ENCODE results near the gene SLC22A17.
"Not testable (repeated sequence)": the region's sequence is repeated elsewhere in the genome, so short reads cannot be mapped to it uniquely, and the experiment has no call there.

SLC22A17 gene

GRCh38 chr14:23352506-23353432 lies at the start of gene SLC22A17:
SLC22A17 (minus strand) TSS chr14:23352887.
- DNase-seq (ENCODE audit: low read depth in 2 of 2) = peak in 1 of 2 donors; percentile 22

DNA sequence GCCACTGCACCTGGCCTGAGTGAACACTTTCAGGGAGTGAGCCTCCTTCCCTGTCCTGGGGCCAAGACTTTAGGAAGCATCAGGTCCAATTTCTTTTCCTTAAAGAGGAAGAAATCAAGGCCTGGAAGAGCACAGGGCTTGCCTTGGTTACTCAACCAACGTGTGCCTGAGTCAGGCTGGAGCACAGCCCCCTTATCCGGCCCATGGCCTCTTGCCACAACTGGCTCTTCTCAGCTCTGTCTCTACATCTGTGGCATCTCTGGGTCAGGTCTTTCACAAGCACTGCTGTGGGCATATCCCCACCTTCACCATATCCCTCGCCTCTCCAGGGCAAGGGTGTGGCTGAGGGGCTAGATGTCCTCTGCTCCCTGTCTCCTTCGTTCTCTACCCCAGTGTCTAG lies 48.6 kb upstream of the SLC22A17 start:
- no peak for DNase-seq (ENCODE audit: low read depth in 2 of 2)

GRCh38 chr14:23400496-23401149 lies 47.9 kb upstream of the SLC22A17 start:
- DNase-seq (ENCODE audit: low read depth in 2 of 2) = not testable (repeated sequence)

DNA sequence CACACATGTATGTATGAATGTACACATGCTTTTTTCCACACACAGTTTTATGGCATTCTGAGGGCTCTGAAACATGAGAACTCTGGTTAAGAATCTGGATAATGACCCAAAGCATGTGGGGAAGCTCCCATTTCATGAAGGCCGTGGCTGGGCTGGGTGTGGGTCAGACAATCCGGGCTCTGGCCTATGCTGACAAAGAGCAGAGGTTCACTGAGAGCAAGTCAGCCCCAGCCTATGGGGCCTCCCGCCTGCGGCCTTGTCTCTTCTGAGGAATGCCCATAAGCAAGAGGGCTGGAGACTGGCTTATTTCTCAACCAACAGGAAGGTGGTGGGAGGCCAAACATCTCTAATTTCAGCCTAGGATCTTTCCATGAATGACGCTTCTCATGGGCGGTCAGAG lies 46.9 kb upstream of the SLC22A17 start:
- no peak for DNase-seq (ENCODE audit: low read depth in 2 of 2)

DNA sequence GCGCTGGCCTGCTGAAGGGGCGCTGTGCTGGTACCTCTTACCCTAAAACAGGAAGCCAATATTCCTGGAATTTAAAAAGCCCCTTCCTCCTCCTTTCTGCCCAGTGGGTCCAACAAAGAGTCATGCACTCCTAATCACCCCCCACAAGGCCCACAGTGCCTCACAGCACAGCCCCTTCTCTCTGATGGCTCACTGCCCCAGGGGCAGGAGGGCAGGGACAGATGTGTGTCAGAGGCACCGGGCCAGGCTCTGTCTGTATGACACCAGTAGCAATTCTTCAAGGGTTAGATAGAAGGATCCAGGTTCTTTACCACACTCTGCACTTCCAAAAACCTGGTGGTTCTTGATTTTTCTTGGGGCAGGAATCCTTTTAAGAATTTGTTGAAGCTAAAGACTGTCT lies 46.4 kb upstream of the SLC22A17 start:
- no peak for DNase-seq (ENCODE audit: low read depth in 2 of 2)

DNA sequence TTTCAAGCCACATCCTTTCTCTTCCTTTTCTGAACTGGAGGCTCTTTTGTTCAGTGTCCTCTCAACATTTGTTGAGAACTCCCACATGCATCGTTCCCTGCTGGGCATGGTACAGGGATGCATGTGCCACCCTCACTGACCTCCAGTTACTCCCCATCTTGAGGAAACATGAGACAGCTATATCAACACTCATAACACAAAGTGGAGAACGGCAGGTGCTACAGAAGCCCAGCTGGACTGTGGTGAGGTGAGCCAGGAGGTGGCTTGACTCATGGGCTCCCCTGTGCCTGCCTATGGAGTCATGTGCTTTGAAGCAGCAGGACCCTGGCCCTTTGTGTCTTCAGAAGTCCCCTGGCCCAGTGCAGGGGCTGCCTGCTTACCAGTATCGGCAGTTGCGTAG lies 45.7 kb upstream of the SLC22A17 start:
- DNase-seq (ENCODE audit: low read depth in 2 of 2) = no peak

- no peak for DNase-seq (ENCODE audit: low read depth in 2 of 2)
Measured at GRCh38 chr14:23396781-23397407, 44.2 kb upstream of the SLC22A17 start.

DNA sequence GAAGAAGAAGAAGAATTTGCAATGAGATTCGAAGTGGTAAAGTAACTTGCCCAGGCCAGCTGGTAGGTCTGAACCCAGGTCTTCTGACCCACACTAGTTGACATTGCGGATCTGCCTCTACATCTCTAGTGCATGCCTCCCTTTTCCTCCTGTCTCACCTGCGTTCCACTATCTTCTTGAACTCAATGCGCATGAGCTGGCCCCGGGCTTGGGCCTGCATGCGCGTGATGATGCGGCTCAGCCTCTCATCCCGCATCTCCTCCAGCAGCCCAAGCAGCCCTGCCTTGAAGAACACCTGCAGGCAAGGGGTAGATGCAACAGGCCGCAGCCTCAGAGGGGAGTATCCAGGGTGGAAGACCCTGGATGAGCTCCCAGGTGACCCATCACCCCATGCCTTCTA lies 43.4 kb upstream of the SLC22A17 start:
- no peak for DNase-seq (ENCODE audit: low read depth in 2 of 2)

GRCh38 chr14:23392613-23393012 lies 39.9 kb upstream of the SLC22A17 start:
- DNase-seq (ENCODE audit: low read depth in 2 of 2) = no peak

GRCh38 chr14:23389871-23390270 lies 37.2 kb upstream of the SLC22A17 start:
- not testable (repeated sequence) for DNase-seq (ENCODE audit: low read depth in 2 of 2)

DNA sequence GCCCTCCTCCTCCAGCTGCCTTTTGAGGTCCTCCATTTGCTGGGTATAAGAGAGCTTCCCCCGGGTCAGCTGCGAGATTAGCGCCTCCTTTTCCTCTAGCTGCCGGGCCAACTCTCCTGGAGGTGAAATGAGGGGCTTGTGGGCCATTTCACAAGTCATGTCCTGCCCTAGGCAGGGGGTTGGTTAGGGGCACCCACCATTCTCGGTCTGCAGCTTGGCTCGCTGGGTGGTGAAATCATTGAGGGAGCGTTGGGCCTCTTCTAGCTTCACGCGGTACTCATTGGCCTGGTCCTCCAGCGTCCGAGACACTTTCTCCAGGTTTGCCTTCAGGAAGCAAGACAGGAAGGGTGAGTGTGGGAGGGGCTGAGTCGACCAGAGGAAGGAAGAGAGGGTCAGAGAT lies 36.7 kb upstream of the SLC22A17 start:
- DNase-seq (ENCODE audit: low read depth in 2 of 2) = no peak

GRCh38 chr14:23388996-23389395 lies 36.3 kb upstream of the SLC22A17 start:
- no peak for DNase-seq (ENCODE audit: low read depth in 2 of 2)

DNA sequence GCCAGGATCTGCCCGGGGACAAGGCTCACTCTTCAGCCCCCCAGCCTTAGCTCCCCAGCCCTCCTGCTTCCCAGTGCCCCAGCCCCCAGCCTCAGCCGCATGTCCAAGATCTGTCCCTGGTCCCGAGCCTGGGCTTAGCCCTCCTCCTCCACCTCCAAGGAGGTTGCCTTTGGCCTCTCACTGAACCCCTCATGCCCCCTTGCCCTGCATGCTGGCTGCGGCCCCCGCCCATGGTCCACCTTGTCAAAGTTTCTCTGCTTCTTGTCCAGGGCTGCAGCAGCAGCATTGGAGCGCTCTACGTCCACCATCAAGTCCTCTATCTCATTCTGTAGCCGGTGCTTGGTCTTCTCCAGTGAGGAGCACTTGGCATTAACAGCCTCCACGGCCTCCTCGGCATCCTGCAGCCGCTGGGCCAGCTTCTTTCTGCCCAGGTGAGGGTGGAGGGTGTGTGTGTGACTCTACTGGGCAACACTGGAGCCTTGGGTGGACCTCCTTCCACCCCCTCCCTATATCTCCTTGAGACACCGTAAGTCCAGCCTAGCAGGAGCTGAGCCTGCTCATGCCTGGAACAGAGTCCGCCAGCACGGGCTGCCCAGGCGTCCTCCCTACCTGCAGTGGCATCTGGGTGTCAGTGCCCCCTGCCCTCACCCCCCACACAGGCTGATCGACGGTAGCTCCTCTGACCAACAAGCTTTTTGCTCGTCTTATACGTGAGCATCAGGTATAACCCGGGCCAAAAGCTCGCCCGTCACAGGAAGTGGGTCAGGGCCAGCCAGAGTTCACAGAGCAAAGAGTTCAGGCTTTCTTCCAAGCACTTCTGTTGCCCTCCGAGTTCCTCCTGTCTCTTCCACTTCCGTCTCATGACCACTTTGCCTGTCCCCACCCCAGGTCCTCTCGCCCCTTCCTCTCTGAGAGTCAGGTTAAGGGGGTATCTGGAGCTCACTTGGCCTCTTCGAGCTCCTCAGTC lies 35.5 kb upstream of the SLC22A17 start:
- no peak for DNase-seq (ENCODE audit: low read depth in 2 of 2)

- no peak for DNase-seq (ENCODE audit: low read depth in 2 of 2)
Measured at GRCh38 chr14:23386999-23387398, 34.3 kb upstream of the SLC22A17 start.

GRCh38 chr14:23386266-23386657 lies 33.6 kb upstream of the SLC22A17 start:
- not testable (repeated sequence) for DNase-seq (ENCODE audit: low read depth in 2 of 2)

GRCh38 chr14:23385642-23386265 lies 33.1 kb upstream of the SLC22A17 start:
- DNase-seq (ENCODE audit: low read depth in 2 of 2) = no peak

- no peak for DNase-seq (ENCODE audit: low read depth in 2 of 2)
Measured at GRCh38 chr14:23385244-23385641, 32.6 kb upstream of the SLC22A17 start.

- no peak for DNase-seq (ENCODE audit: low read depth in 2 of 2)
Measured at GRCh38 chr14:23384364-23385080, 31.8 kb upstream of the SLC22A17 start.

GRCh38 chr14:23382731-23383440 lies 30.2 kb upstream of the SLC22A17 start:
- DNase-seq (ENCODE audit: low read depth in 2 of 2) = no peak

- DNase-seq (ENCODE audit: low read depth in 2 of 2) = no peak
Measured at GRCh38 chr14:23382276-23382675, 29.6 kb upstream of the SLC22A17 start.

All from stimulated activated CD8-positive, alpha-beta memory T cell treated with anti-CD3 and anti-CD28 coated beads, Interleukin-15, amount 100 ng/mL, for 48 hours (primary cell).